Thyroid gland (tissue), 4 donors: ENCODE measurements around the gene CATSPER1.

ENCODE experiments used
- POLR2A ChIP-seq, 2 donors: fragments of 450-650 bp; IDR thresholded peaks; one replicate each; pipeline ENCODE4 v1.6.1; 2017; ENCODE audit warnings: antibody characterized with exemption in 2 of 2, mild to moderate bottlenecking in 2 of 2, moderate library complexity in 1 of 2
- TF ChIP-seq, protein P1 (sequence below), 6 experiments: fragments of 200-600 bp in 3 of 6; fragments of 450-650 bp in 3 of 6; sonication (generic) in 3 of 6; IDR thresholded peaks; one replicate each; pipeline ENCODE4 v1.5.1; 2016 to 2019; ENCODE audit warnings: antibody characterized with exemption in 6 of 6, mild to moderate bottlenecking in 2 of 6, inconsistent platforms in 1 of 6, moderate library complexity in 1 of 6

DNA sequence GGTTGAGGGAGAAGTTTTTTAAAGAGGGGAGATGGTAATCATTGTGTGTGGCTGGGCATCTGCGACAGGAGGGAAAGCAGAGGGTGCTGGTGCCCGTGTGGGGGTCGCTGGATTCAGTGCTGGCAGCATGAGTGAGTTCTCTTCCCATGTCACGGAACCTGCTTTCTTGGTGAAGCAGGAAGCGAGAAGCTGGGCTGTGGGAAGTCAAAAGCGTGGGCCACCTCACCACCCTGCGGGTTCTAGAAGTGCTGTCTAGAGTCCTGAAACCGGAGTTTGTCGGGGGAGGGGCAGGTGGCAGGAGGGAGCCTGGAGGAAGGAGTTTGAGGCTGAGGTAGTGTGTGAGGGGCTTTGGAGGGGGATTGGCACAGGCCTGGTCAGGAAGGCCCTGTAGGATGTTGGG is 50.5 kb downstream of the CATSPER1 start:
- TF ChIP-seq, protein P1, sequence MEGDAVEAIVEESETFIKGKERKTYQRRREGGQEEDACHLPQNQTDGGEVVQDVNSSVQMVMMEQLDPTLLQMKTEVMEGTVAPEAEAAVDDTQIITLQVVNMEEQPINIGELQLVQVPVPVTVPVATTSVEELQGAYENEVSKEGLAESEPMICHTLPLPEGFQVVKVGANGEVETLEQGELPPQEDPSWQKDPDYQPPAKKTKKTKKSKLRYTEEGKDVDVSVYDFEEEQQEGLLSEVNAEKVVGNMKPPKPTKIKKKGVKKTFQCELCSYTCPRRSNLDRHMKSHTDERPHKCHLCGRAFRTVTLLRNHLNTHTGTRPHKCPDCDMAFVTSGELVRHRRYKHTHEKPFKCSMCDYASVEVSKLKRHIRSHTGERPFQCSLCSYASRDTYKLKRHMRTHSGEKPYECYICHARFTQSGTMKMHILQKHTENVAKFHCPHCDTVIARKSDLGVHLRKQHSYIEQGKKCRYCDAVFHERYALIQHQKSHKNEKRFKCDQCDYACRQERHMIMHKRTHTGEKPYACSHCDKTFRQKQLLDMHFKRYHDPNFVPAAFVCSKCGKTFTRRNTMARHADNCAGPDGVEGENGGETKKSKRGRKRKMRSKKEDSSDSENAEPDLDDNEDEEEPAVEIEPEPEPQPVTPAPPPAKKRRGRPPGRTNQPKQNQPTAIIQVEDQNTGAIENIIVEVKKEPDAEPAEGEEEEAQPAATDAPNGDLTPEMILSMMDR (IDR thresholded peaks at IDR 0.05) = no peak
- no peak for TF ChIP-seq POLR2A (IDR thresholded peaks at IDR 0.05)
